Muscle layer of colon (tissue), 2 donors: ENCODE results near the gene CNOT3.
A peak's percentile ranks its signal among the peaks of the same experiment; 100 is the strongest.
"Not testable (repeated sequence)": the region's sequence is repeated elsewhere in the genome, so short reads cannot be mapped to it uniquely, and the experiment has no call there.

Experiments
- H3K27ac ChIP-seq: one replicate; pipeline ENCODE4 v1.7.0; 2013; ENCODE audit warnings: low read depth, mild to moderate bottlenecking, low read length, moderate library complexity
- H3K27me3 ChIP-seq, 2 donors: one replicate each; pipeline ENCODE4 v1.7.0; 2013; ENCODE audit warnings: low read length in 2 of 2, mild to moderate bottlenecking in 2 of 2; ENCODE audit not compliant: insufficient read depth in 2 of 2, control insufficient read depth in 1 of 2
- H3K36me3 ChIP-seq: one replicate; pipeline ENCODE4 v1.7.0; 2013; ENCODE audit warnings: mild to moderate bottlenecking, low read length; ENCODE audit not compliant: insufficient read depth
- H3K4me1 ChIP-seq: one replicate; pipeline ENCODE4 v1.7.0; 2013; ENCODE audit warnings: mild to moderate bottlenecking, low read length; ENCODE audit not compliant: insufficient read depth
- H3K4me3 ChIP-seq, 2 donors: one replicate each; pipeline ENCODE4 v1.7.0; 2013; ENCODE audit warnings: low read length in 2 of 2, low read depth in 1 of 2, mild to moderate bottlenecking in 1 of 2, moderate library complexity in 1 of 2
- H3K9ac ChIP-seq: one replicate; pipeline ENCODE4 v1.7.0; 2013; ENCODE audit warnings: low read length
- H3K9me3 ChIP-seq: one replicate; pipeline ENCODE4 v1.7.0; 2013; ENCODE audit warnings: mild to moderate bottlenecking, low read length
- donor health status: abdominal sarcoma.
- donor health status: Adenocarcinoma of cecum.

The CNOT3 gene

GRCh38 chr19:54178581-54179261 lies 41.2 kb downstream of the CNOT3 start:
- Histone ChIP-seq H3K9ac (no peak overlapping the region), H3K4me1 (no peaks in the 10 kb centered on the region), H3K27ac (no peak overlapping the region), H3K36me3 (peaks cover 11% of the 10 kb centered on the region), H3K4me3 (no peak overlapping the region), H3K27me3 (peaks cover 0 to 9% of the 10 kb centered on the region in 2 donors), H3K9me3 (no peaks in the 10 kb centered on the region)

GRCh38 chr19:54179262-54179852 lies 41.8 kb downstream of the CNOT3 start:
- Histone ChIP-seq H3K9me3 (no peaks in the 10 kb centered on the region), H3K27ac (no peak overlapping the region), H3K4me3 (no peak overlapping the region), H3K36me3 (peaks cover 11% of the 10 kb centered on the region), H3K9ac (no peak overlapping the region), H3K4me1 (no peaks in the 10 kb centered on the region), H3K27me3 (peaks cover 0 to 3% of the 10 kb centered on the region in 2 donors)

- peaks cover 11% of the 10 kb centered on the region for H3K36me3 ChIP-seq
- no peak overlapping the region for H3K27ac ChIP-seq
- no peaks in the 10 kb centered on the region for H3K9me3 ChIP-seq
- H3K4me3 ChIP-seq = no peak overlapping the region
- no peaks in the 10 kb centered on the region for H3K4me1 ChIP-seq
- no peak overlapping the region for H3K9ac ChIP-seq
- no peaks in the 10 kb centered on the region for H3K27me3 ChIP-seq
These were observed 42.4 kb downstream of the CNOT3 start for GRCh38 chr19:54179921-54180461.

DNA sequence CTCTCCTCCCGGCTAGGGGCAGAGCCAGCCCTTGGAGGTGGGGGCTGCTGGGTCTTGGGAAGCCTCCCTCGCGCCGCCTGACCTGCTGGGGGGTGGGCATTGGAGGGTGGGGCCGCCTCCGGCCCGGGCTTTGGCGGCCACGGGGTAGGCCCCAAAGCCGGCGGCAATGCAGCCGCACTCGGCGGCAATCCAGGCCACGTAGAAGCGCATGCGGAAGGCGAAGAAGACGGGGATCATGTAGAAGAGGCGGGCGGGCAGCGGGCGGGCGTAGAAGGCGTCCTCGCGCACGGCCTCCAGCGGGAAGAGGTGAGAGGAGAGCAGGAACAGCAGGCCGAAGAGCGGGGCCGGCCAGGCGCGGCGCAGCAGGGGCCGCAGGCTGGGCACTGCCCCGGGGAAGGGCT lies 43.1 kb downstream of the CNOT3 start:
- H3K27me3 ChIP-seq = no peaks in the 10 kb centered on the region
- H3K9ac ChIP-seq = no peak overlapping the region
- H3K4me3 ChIP-seq = no peak overlapping the region
- H3K36me3 ChIP-seq = peaks cover 11% of the 10 kb centered on the region
- H3K9me3 ChIP-seq = no peaks in the 10 kb centered on the region
- no peaks in the 10 kb centered on the region for H3K4me1 ChIP-seq
- no peak overlapping the region for H3K27ac ChIP-seq

GRCh38 chr19:54181894-54182293 lies 44.3 kb downstream of the CNOT3 start:
- H3K9ac ChIP-seq, H3K4me1 ChIP-seq, H3K9me3 ChIP-seq, H3K27me3 ChIP-seq, H3K27ac ChIP-seq, H3K4me3 ChIP-seq: not testable (repeated sequence)
- H3K36me3 ChIP-seq = peaks cover 15% of the 10 kb centered on the region

DNA sequence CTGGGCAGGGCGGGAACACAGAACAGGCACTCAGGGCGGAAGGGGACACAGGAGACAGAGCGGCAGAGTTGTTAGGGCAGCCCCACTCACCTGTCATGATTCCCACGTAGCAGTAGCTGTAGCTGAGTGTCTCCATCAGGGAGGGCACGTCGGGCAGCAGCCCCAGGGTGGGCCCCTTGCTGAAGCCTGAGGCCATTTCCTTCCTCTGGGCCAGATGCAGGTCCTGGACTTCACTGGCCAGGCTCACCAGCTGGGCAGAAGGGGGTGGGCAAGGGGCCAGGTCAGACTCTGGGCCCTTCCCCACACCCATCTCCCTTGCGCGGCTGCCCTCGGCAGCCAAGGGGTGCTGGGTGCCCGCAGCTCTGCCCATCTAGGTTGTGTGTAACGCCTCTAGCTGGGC lies 45.9 kb downstream of the CNOT3 start:
- no peaks in the 10 kb centered on the region for H3K9me3 ChIP-seq
- H3K27me3 ChIP-seq = no peaks in the 10 kb centered on the region
- H3K9ac ChIP-seq = no peak overlapping the region
- peaks cover 5% of the 10 kb centered on the region for H3K4me1 ChIP-seq
- peaks cover 14% of the 10 kb centered on the region for H3K36me3 ChIP-seq
- no peak overlapping the region for H3K27ac ChIP-seq
- no peak overlapping the region for H3K4me3 ChIP-seq

- peaks cover 10% of the 10 kb centered on the region for H3K4me1 ChIP-seq
- no peak overlapping the region for H3K9ac ChIP-seq
- H3K27me3 ChIP-seq = no peaks in the 10 kb centered on the region
- no peak overlapping the region for H3K27ac ChIP-seq
- no peaks in the 10 kb centered on the region for H3K9me3 ChIP-seq
- H3K36me3 ChIP-seq = peaks cover 14% of the 10 kb centered on the region
- H3K4me3 ChIP-seq = no peak overlapping the region
These were observed 48.8 kb downstream of the CNOT3 start for GRCh38 chr19:54186351-54186750.

DNA sequence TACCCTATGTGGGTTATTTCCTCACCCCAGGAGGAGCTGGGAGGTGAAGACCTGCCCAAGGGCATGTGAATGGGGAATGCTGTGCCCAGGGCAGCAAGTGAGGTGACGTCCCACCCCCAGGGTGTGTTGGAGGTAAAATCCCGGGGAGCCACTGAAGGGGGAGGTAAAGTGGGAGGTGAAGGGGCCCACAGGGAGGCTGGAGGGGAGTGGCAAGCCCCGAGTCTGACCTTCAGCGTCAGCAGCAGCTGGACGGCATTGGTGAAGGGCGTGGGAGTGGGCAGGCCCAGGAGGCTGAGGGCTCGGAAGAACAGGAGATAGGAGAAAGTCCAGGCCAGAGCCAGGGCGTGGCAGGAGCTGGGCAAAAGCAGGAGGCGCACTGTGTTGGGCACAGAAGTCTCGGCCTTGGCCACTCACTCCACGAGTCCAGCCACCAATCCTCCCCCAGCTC lies 49.4 kb downstream of the CNOT3 start:
- Histone ChIP-seq H3K27me3 (no peaks in the 10 kb centered on the region), H3K4me3 (no peak overlapping the region), H3K9ac (no peak overlapping the region), H3K4me1 (peaks cover 15% of the 10 kb centered on the region), H3K27ac (no peak overlapping the region), H3K36me3 (peaks cover 14% of the 10 kb centered on the region), H3K9me3 (no peaks in the 10 kb centered on the region)

GRCh38 chr19:54188215-54188871 lies 50.8 kb downstream of the CNOT3 start:
- Histone ChIP-seq H3K9me3 (no peaks in the 10 kb centered on the region), H3K27me3 (no peaks in the 10 kb centered on the region), H3K36me3 (peaks cover 15% of the 10 kb centered on the region), H3K4me1 (peaks cover 26% of the 10 kb centered on the region), H3K27ac (peak overlapping the region; percentile 99), H3K4me3 (peak overlapping the region; percentile 61 to 78), H3K9ac (peak overlapping the region; percentile 54)

DNA sequence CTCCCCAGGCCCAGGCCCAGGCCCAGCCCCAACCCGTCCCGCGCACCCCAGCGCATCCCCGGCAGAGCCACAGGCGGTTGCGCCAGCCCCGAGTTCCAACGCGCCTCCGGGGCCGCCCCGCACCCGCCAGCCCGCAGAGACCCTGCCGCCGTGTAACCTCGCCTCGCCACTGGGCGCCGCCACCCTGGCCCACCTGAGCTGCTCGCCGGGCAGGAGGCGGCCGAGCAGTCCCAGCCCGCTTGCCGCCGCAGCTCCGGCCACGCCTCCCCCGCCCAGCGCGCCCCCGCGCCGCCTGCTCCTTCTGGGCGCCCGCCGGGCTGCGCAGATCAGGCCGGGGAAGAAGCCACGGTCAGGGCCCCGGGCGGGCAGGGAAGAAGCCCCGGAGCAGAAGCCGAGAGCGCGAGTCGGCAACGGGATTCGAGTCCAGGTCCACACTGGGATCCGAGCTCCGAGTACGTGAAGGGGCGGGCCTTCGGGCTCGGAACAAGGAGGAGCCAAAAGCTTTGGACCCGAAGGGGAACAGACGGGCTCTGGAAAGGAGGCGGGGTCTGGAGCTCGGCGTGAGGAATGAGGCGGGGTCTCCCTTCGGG lies 51.7 kb downstream of the CNOT3 start, which contains the start of gene MBOAT7:
Gene MBOAT7 (minus strand): TSS at position 436 of the 590 bp plus-strand sequence. CDS start 1,072 bp downstream, outside the sequence.
- Histone ChIP-seq H3K4me3 (peak within 1 kb of the TSS; percentile 65 to 78), H3K9me3 (no peaks in the 10 kb centered on the region), H3K4me1 (peaks cover 26% of the 10 kb centered on the region), H3K36me3 (peaks cover 18% of the 10 kb centered on the region), H3K27ac (peak within 1 kb of the TSS; percentile 99), H3K27me3 (no peaks in the 10 kb centered on the region), H3K9ac (peak within 1 kb of the TSS; percentile 57)
